Measurements from ENCODE around the gene PHACTR1. TPM values are rescaled to one million over a fixed set of nuclear protein-coding genes. Genes with fewer than 3 reads are reported as not detected.
A peak's percentile ranks its signal among the peaks of the same experiment; 100 is the strongest.
"Not testable (repeated sequence)": the region's sequence is repeated elsewhere in the genome, so short reads cannot be mapped to it uniquely, and the experiment has no call there.

PHACTR1 gene
- total RNA-seq, 1 donor from 2014 or later = 14.1 TPM

- DNase-seq (ENCODE audit: low spot score) = no peak
Measured at GRCh38 chr6:13305791-13306190, 589.2 kb downstream of the PHACTR1 start.

- DNase-seq (ENCODE audit: low spot score) = no peak
Measured at GRCh38 chr6:13307508-13307995, 591.0 kb downstream of the PHACTR1 start.

- no peak for DNase-seq (ENCODE audit: low spot score)
Measured at GRCh38 chr6:13308332-13308731, 591.8 kb downstream of the PHACTR1 start.

GRCh38 chr6:13311155-13311554, 594.6 kb downstream of the PHACTR1 start:
- DNase-seq (ENCODE audit: low spot score) = no peak

- DNase-seq (ENCODE audit: low spot score) = no peak
Measured at GRCh38 chr6:13314806-13315205, 598.2 kb downstream of the PHACTR1 start.

- DNase-seq (ENCODE audit: low spot score) = no peak
Measured at GRCh38 chr6:13315896-13316295, 599.3 kb downstream of the PHACTR1 start.

GRCh38 chr6:13318821-13319220, 602.3 kb downstream of the PHACTR1 start:
- no peak for DNase-seq (ENCODE audit: low spot score)

- DNase-seq (ENCODE audit: low spot score) = no peak
Measured at GRCh38 chr6:13319891-13320564, 603.5 kb downstream of the PHACTR1 start.

GRCh38 chr6:13326031-13326586, 609.5 kb downstream of the PHACTR1 start:
- not testable (repeated sequence) for DNase-seq (ENCODE audit: low spot score)

GRCh38 chr6:13327691-13328075, 611.1 kb downstream of the PHACTR1 start:
- DNase-seq (ENCODE audit: low spot score) = no peak

GRCh38 chr6:13328076-13328874, 611.7 kb downstream of the PHACTR1 start, which contains the start of gene TBC1D7:
Gene TBC1D7, minus strand, starts transcription at chr6:13328537. Its CDS starts 1,639 bp downstream, at chr6:13326898.
- DNase-seq (ENCODE audit: low spot score) = peak; percentile 94

- no peak for DNase-seq (ENCODE audit: low spot score)
Measured at GRCh38 chr6:13328875-13329183, 612.3 kb downstream of the PHACTR1 start.

GRCh38 chr6:13331516-13332348, 615.2 kb downstream of the PHACTR1 start:
- DNase-seq (ENCODE audit: low spot score) = no peak

- DNase-seq (ENCODE audit: low spot score) = no peak
Measured at GRCh38 chr6:13332349-13332706, 615.8 kb downstream of the PHACTR1 start.

- no peak for DNase-seq (ENCODE audit: low spot score)
Measured at GRCh38 chr6:13334953-13335352, 618.4 kb downstream of the PHACTR1 start.

GRCh38 chr6:13336553-13336952, 620.0 kb downstream of the PHACTR1 start:
- DNase-seq (ENCODE audit: low spot score) = peak; percentile 86

- DNase-seq (ENCODE audit: low spot score) = no peak
Measured at GRCh38 chr6:13338038-13338437, 621.5 kb downstream of the PHACTR1 start.

Data from ureter (tissue), 1 donor.